Colonic mucosa (tissue), 4 donors: Measurements from ENCODE around the gene MAZ. TPM values are rescaled to one million over a fixed set of nuclear protein-coding genes. Genes with fewer than 3 reads are reported as not detected.
"Not testable (repeated sequence)": the region's sequence is repeated elsewhere in the genome, so short reads cannot be mapped to it uniquely, and the experiment has no call there.

ENCODE experiments used
- DNase-seq: peaks from one replicate; pipeline ENCODE4 v3.0.0-alpha.2; 2020
- H3K27ac ChIP-seq: fragments of 200-600 bp; one replicate; pipeline ENCODE4 v1.8.0; 2021
- H3K27me3 ChIP-seq: fragments of 200-600 bp; one replicate; pipeline ENCODE4 v1.8.0; 2021
- H3K36me3 ChIP-seq: fragments of 200-600 bp; one replicate; pipeline ENCODE4 v1.8.0; 2021
- H3K4me1 ChIP-seq: fragments of 200-600 bp; one replicate; pipeline ENCODE4 v1.8.0; 2021; ENCODE audit warnings: mild to moderate bottlenecking
- H3K4me3 ChIP-seq: fragments of 200-600 bp; one replicate; pipeline ENCODE4 v1.8.0; 2021
- H3K9ac ChIP-seq, 2 donors: one replicate each; pipeline ENCODE4 v1.7.0; 2013; ENCODE audit warnings: control low read depth in 2 of 2, low read depth in 2 of 2, low read length in 2 of 2
- H3K9me3 ChIP-seq: fragments of 200-600 bp; one replicate; pipeline ENCODE4 v1.8.0; 2021
- CTCF ChIP-seq: fragments of 200-600 bp; IDR thresholded peaks from one replicate; pipeline ENCODE4 v1.8.0; 2022; ENCODE audit warnings: antibody characterized with exemption, mild to moderate bottlenecking
- intact Hi-C: fragments of 100-400 bp; cut with DNase I; formaldehyde crosslinking; loops from one replicate; pipeline ENCODE4 v1.14.1; 2022
- total RNA-seq, 2 donors: library from RNA; stranded (reverse); fragmentation: NEBNext Ultra II Directional in 1 of 2; extraction: Animal tissue kit (Norgen Biotek cat#: 25700) in 1 of 2; gene quantifications; one replicate each; pipeline ENCODE4 v1.2.1, GENCODE V29; 2021
- donor health status: healthy.
- donor health status: DM: no; HTN: no; CAD: no.
- donor health status: DM: no; HTN: no; CAD: no.

The MAZ gene
- 100 to 1,000 TPM; 286 to 441 TPM for total RNA-seq

GRCh38 chr16:29806099-29806579 lies at the start of gene MAZ:
MAZ (plus strand) TSS chr16:29806529; CDS start chr16:29806702, 173 bp downstream.
- TF ChIP-seq CTCF: no peak
- Histone ChIP-seq H3K9me3 (no peaks in the 10 kb centered on the region), H3K36me3 (no peaks in the 10 kb centered on the region), H3K4me1 (peaks cover 23% of the 10 kb centered on the region), H3K27me3 (no peaks in the 10 kb centered on the region), H3K27ac (peak within 1 kb of the TSS; percentile 98), H3K9ac (peak within 1 kb of the TSS; percentile 93 to 96), H3K4me3 (peak within 1 kb of the TSS; percentile 66)
- intact Hi-C loops: no loop called here
- DNase-seq: no peak

- Histone ChIP-seq H3K4me3 (no peak overlapping the region), H3K27ac (no peak overlapping the region), H3K4me1 (no peaks in the 10 kb centered on the region), H3K27me3 (no peaks in the 10 kb centered on the region), H3K9me3 (no peaks in the 10 kb centered on the region), H3K36me3 (no peaks in the 10 kb centered on the region), H3K9ac (no peak overlapping the region)
- intact Hi-C loops: no loop called here
- DNase-seq: no peak
- no peak for TF ChIP-seq CTCF
Observed at GRCh38 chr16:29756654-29757053, 49.7 kb upstream of the MAZ start.

GRCh38 chr16:29757086-29757485 lies 49.2 kb upstream of the MAZ start:
- H3K9me3 ChIP-seq, H3K4me3 ChIP-seq, H3K27ac ChIP-seq, DNase-seq, H3K27me3 ChIP-seq, intact Hi-C loops, H3K4me1 ChIP-seq, H3K9ac ChIP-seq, H3K36me3 ChIP-seq: not testable (repeated sequence)

DNA sequence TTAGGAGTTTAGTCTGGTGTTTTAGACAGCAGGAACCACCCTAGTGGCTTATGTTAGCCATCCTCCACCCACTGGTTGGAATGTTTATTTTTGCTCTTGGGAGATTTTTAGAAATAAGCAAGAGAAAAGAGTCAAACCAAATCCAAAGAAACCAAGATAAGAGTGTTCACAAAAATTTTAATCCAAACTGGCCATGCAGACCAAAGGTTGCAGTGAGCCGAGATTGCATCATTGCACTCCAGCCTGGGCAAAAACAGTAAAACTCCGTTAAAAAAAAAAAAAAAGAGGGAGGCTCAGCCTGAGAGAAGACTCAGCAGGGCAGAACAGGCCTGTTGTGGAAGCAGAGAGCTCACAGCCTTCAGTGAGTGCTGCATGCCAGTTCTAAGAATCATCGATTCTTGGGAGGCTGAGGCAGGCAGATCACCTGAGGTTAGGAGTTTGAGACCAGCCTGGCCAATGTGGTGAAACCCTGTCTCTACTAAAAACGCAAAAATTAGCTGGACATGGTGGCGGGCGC lies 48.3 kb upstream of the MAZ start:
- no peaks in the 10 kb centered on the region for H3K9me3 ChIP-seq
- H3K27ac ChIP-seq: no peak overlapping the region
- H3K4me3 ChIP-seq: no peak overlapping the region
- H3K36me3 ChIP-seq: no peaks in the 10 kb centered on the region
- no peak for TF ChIP-seq CTCF
- DNase-seq: no peak
- H3K27me3 ChIP-seq: no peaks in the 10 kb centered on the region
- H3K4me1 ChIP-seq: no peaks in the 10 kb centered on the region
- intact Hi-C loops: no loop called here
- H3K9ac ChIP-seq: no peak overlapping the region

- TF ChIP-seq CTCF: no peak
- DNase-seq: peak; percentile 71
- Histone ChIP-seq H3K4me1 (peaks cover 5% of the 10 kb centered on the region), H3K27ac (peak overlapping the region; percentile 42), H3K4me3 (no peak overlapping the region), H3K9ac (peak overlapping the region in 1 of 2 donors; percentile 51), H3K27me3 (no peaks in the 10 kb centered on the region), H3K9me3 (no peaks in the 10 kb centered on the region), H3K36me3 (no peaks in the 10 kb centered on the region)
- intact Hi-C loops: no loop called here
Observed at GRCh38 chr16:29760567-29761279, 45.6 kb upstream of the MAZ start.

DNA sequence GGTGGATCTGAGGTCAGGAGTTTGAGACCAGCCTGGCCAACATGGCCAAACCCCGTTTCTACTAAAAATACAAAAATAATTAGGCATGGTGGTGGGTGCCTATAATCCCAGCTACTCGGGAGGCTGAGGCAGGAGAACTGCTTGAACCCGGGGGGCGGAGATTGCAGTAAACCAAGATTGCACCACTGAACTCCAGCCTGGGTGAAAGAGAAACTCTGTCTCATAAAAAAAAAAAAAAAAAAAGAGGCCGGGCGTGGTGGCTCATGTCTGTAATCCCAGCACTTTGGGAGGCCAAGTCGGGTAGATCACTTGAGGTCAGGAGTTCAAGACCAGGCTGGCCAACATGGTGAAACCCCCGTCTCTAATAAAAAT lies 45.1 kb upstream of the MAZ start:
- H3K27me3 ChIP-seq, H3K4me3 ChIP-seq, H3K9me3 ChIP-seq, H3K36me3 ChIP-seq, intact Hi-C loops, H3K4me1 ChIP-seq, DNase-seq: not testable (repeated sequence)
- Histone ChIP-seq H3K27ac (peak overlapping the region; percentile 42), H3K9ac (peak overlapping the region in 1 of 2 donors; percentile 51)
